OCI-LY1 (cell line): Measurements from ENCODE around the gene TWSG1.

Experiments used
- H2AFZ ChIP-seq: fragments of 200-600 bp; sonication (generic), shearing (Covaris generic); 2 replicates; pipeline ENCODE4 v1.6.0; 2014; ENCODE audit warnings: antibody characterized with exemption, mild to moderate bottlenecking, low read length
- H3F3A ChIP-seq: fragments of 200-600 bp; sonication (generic), shearing (Covaris generic); 2 replicates; pipeline ENCODE4 v1.6.0; 2014; ENCODE audit warnings: mild to moderate bottlenecking, antibody characterized with exemption, low read length, moderate library complexity; ENCODE audit not compliant: insufficient read depth
- H3K27ac ChIP-seq: fragments of 200-600 bp; sonication (generic); 2 replicates; pipeline ENCODE4 v1.5.1; 2014; ENCODE audit warnings: low read length, mixed run types, mild to moderate bottlenecking, low read depth; ENCODE audit not compliant: poor library complexity, severe bottlenecking
- H3K27me3 ChIP-seq: fragments of 200-600 bp; sonication (generic); 2 replicates; pipeline ENCODE4 v1.6.0; 2014; ENCODE audit warnings: antibody characterized with exemption, mild to moderate bottlenecking, low read length, moderate library complexity; ENCODE audit not compliant: insufficient read depth
- H3K36me3 ChIP-seq: fragments of 200-600 bp; sonication (generic); 2 replicates; pipeline ENCODE4 v1.6.1; 2014; ENCODE audit warnings: mild to moderate bottlenecking, antibody characterized with exemption, low read length, moderate library complexity, mixed read lengths; ENCODE audit not compliant: insufficient read depth
- H3K4me1 ChIP-seq: fragments of 200-600 bp; sonication (generic); 2 replicates; pipeline ENCODE4 v1.5.1; 2014; ENCODE audit warnings: mild to moderate bottlenecking, low read length, moderate library complexity; ENCODE audit not compliant: insufficient read depth, severe bottlenecking
- H3K4me2 ChIP-seq: fragments of 200-600 bp; sonication (generic), shearing (Covaris generic); 2 replicates; pipeline ENCODE4 v1.6.1; 2014; ENCODE audit warnings: low read length
- H3K4me3 ChIP-seq: fragments of 200-600 bp; sonication (generic); 2 replicates; pipeline ENCODE4 v1.5.1; 2014; ENCODE audit warnings: low read length, low read depth, mild to moderate bottlenecking, mixed read lengths; ENCODE audit not compliant: poor library complexity, severe bottlenecking
- H3K79me2 ChIP-seq: fragments of 200-600 bp; shearing (Covaris generic); 2 replicates; pipeline ENCODE4 v1.6.1; 2016; ENCODE audit warnings: mixed run types, low read length, mixed read lengths; ENCODE audit not compliant: insufficient read depth
- H3K9ac ChIP-seq: fragments of 200-600 bp; sonication (generic), shearing (Covaris generic); 2 replicates; pipeline ENCODE4 v1.6.1; 2014; ENCODE audit warnings: mild to moderate bottlenecking, low read length, mixed read lengths
- H3K9me2 ChIP-seq: fragments of 200-600 bp; sonication (generic), shearing (Covaris generic); 2 replicates; pipeline ENCODE4 v1.6.1; 2014; ENCODE audit warnings: low read depth, mild to moderate bottlenecking, low read length, mixed read lengths
- H3K9me3 ChIP-seq: fragments of 200-600 bp; shearing (Covaris generic); 2 replicates; pipeline ENCODE4 v1.6.1; 2014; ENCODE audit warnings: low read length, mixed read lengths
- H4K20me1 ChIP-seq: fragments of 200-600 bp; sonication (generic), shearing (Covaris generic); 2 replicates; pipeline ENCODE4 v1.6.0; 2016; ENCODE audit warnings: mild to moderate bottlenecking, low read length; ENCODE audit not compliant: insufficient read depth
- CTCF ChIP-seq: fragments of 200-600 bp; sonication (generic), shearing (Covaris generic); IDR thresholded peaks from 2 replicates; pipeline ENCODE4 v1.5.1; 2017; ENCODE audit warnings: mild to moderate bottlenecking, antibody characterized with exemption, low read length, moderate library complexity, mixed read lengths
- EZH2 ChIP-seq: fragments of 200-600 bp; sonication (generic), shearing (Covaris generic); IDR thresholded peaks from 2 replicates; pipeline ENCODE4 v1.8.0; 2017; ENCODE audit warnings: borderline replicate concordance, mixed run types, mild to moderate bottlenecking, antibody characterized with exemption, low read length, moderate library complexity, mixed read lengths

The TWSG1 gene

GRCh38 chr18:9361191-9361590 is 26.6 kb downstream of the TWSG1 start:
- Histone ChIP-seq H3K9ac (no peak overlapping the region), H3K27ac (no peak overlapping the region), H3K27me3 (no peaks in the 10 kb centered on the region), H3K4me1 (no peaks in the 10 kb centered on the region), H3K9me3 (no peaks in the 10 kb centered on the region), H3F3A (no peaks in the 10 kb centered on the region), H2AFZ (no peak overlapping the region), H3K4me2 (no peak overlapping the region), H3K36me3 (no peaks in the 10 kb centered on the region), H3K9me2 (no peaks in the 10 kb centered on the region), H3K79me2 (no peaks in the 10 kb centered on the region), H3K4me3 (no peak overlapping the region), H4K20me1 (no peaks in the 10 kb centered on the region)
- no peak for TF ChIP-seq CTCF
- TF ChIP-seq EZH2 = no peak

- H3K9me2 ChIP-seq = no peaks in the 10 kb centered on the region
- no peaks in the 10 kb centered on the region for H3K4me1 ChIP-seq
- no peak overlapping the region for H3K9ac ChIP-seq
- H3K4me3 ChIP-seq = no peak overlapping the region
- no peak overlapping the region for H3K27ac ChIP-seq
- no peaks in the 10 kb centered on the region for H3K79me2 ChIP-seq
- no peaks in the 10 kb centered on the region for H4K20me1 ChIP-seq
- H3F3A ChIP-seq = no peaks in the 10 kb centered on the region
- no peaks in the 10 kb centered on the region for H3K36me3 ChIP-seq
- H3K9me3 ChIP-seq = no peaks in the 10 kb centered on the region
- H3K27me3 ChIP-seq = no peaks in the 10 kb centered on the region
- no peak overlapping the region for H2AFZ ChIP-seq
- no peak overlapping the region for H3K4me2 ChIP-seq
- no peak for TF ChIP-seq EZH2
Observed at GRCh38 chr18:9362869-9363268, 28.3 kb downstream of the TWSG1 start.

- Histone ChIP-seq H2AFZ (no peak overlapping the region), H3F3A (no peaks in the 10 kb centered on the region), H3K4me1 (no peaks in the 10 kb centered on the region), H3K9me3 (no peaks in the 10 kb centered on the region), H3K27me3 (no peaks in the 10 kb centered on the region), H3K27ac (no peak overlapping the region), H3K36me3 (no peaks in the 10 kb centered on the region), H3K9me2 (no peaks in the 10 kb centered on the region), H3K4me2 (no peak overlapping the region), H4K20me1 (no peaks in the 10 kb centered on the region), H3K4me3 (no peak overlapping the region), H3K79me2 (no peaks in the 10 kb centered on the region), H3K9ac (no peak overlapping the region)
- TF ChIP-seq EZH2 = no peak
- no peak for TF ChIP-seq CTCF
Observed at GRCh38 chr18:9364242-9364641, 29.7 kb downstream of the TWSG1 start.

GRCh38 chr18:9365406-9365805 is 30.8 kb downstream of the TWSG1 start:
- Histone ChIP-seq H4K20me1 (no peaks in the 10 kb centered on the region), H3K27ac (no peak overlapping the region), H2AFZ (no peak overlapping the region), H3K9me2 (no peaks in the 10 kb centered on the region), H3F3A (no peaks in the 10 kb centered on the region), H3K4me2 (no peak overlapping the region), H3K9me3 (no peaks in the 10 kb centered on the region), H3K9ac (no peak overlapping the region), H3K79me2 (no peaks in the 10 kb centered on the region), H3K4me1 (no peaks in the 10 kb centered on the region), H3K27me3 (no peaks in the 10 kb centered on the region), H3K4me3 (no peak overlapping the region), H3K36me3 (no peaks in the 10 kb centered on the region)
- TF ChIP-seq EZH2 (no peak), CTCF (no peak)
